Sigmoid colon (tissue), 7 donors: ENCODE results near the gene NFE2L1. TPM values are rescaled to one million over a fixed set of nuclear protein-coding genes. Genes with fewer than 3 reads are reported as not detected.

Source experiments
- DNase-seq: peaks from one replicate; pipeline ENCODE4 v3.0.0-alpha.2; 2019
- H3K27ac ChIP-seq, 4 donors: fragments of 200-600 bp; sonication (generic); one replicate each; pipeline ENCODE4 v1.5.1; 2016 to 2019; ENCODE audit warnings: mild to moderate bottlenecking in 1 of 4
- H3K27me3 ChIP-seq, 3 donors: fragments of 200-600 bp; sonication (generic); one replicate each; pipeline ENCODE4 v1.5.1; 2019; ENCODE audit warnings: mild to moderate bottlenecking in 1 of 3
- H3K36me3 ChIP-seq, 4 donors: fragments of 200-600 bp; sonication (generic); one replicate each; pipeline ENCODE4 v1.5.1; 2016 to 2019
- H3K4me1 ChIP-seq, 4 donors: fragments of 200-600 bp; sonication (generic); one replicate each; pipeline ENCODE4 v1.5.1; 2017 to 2019
- H3K4me3 ChIP-seq, 4 donors: fragments of 200-600 bp; sonication (generic); one replicate each; pipeline ENCODE4 v1.5.1; 2017 to 2019; ENCODE audit warnings: mild to moderate bottlenecking in 2 of 4, moderate library complexity in 1 of 4
- H3K9me3 ChIP-seq, 4 donors: fragments of 200-600 bp in 3 of 4; sonication (generic) in 3 of 4; one replicate each; pipeline versions ENCODE4 v1.5.1 to v1.6.1; 2013 to 2019
- CTCF ChIP-seq, 4 experiments: fragments of 450-650 bp in 3 of 4; fragments of 200-600 bp in 1 of 4; IDR thresholded peaks; one replicate each; pipeline ENCODE4 v1.5.1; 2016 to 2019; ENCODE audit warnings: antibody characterized with exemption in 4 of 4, mild to moderate bottlenecking in 3 of 4, moderate library complexity in 2 of 4
- EP300 ChIP-seq, 4 donors: sonication (generic); formaldehyde crosslinking; IDR thresholded peaks; one replicate each; pipeline ENCODE4 v1.6.1; 2017; ENCODE audit warnings: antibody characterized with exemption in 4 of 4
- POLR2A ChIP-seq, 2 donors: fragments of 450-650 bp; IDR thresholded peaks; one replicate each; pipeline ENCODE4 v1.6.1; 2016; ENCODE audit warnings: antibody characterized with exemption in 2 of 2, mild to moderate bottlenecking in 2 of 2, moderate library complexity in 2 of 2
- POLR2AphosphoS5 ChIP-seq, 4 donors: sonication (generic); formaldehyde crosslinking; IDR thresholded peaks; one replicate each; pipeline ENCODE4 v1.6.1; 2017; ENCODE audit warnings: antibody characterized with exemption in 4 of 4
- WGBS, 2 donors: extraction: QIAGEN DNeasy Blood & Tissue Kit; methylation state at CpG; one replicate each; pipeline ENCODE4 v1.1.7; 2013; 5-methylcytosine and 5-hydroxymethylcytosine counted together
- intact Hi-C: fragments of 100-400 bp; cut with DNase I; formaldehyde crosslinking; loops from one replicate; pipeline ENCODE4 v1.15.1; 2023
- polyA plus RNA-seq, 3 donors: library from polyadenylated mRNA; stranded (reverse); fragments of 200-250 nt; gene quantifications; one replicate each; pipeline ENCODE4 v1.2.3, GENCODE V29; 2013
- total RNA-seq, 4 donors: library from RNA; depleted of rRNA; stranded (reverse); fragments of >200 nt; gene quantifications; one replicate each; pipeline ENCODE4 v1.1.0, GENCODE V29; 2016
- donor health status: healthy with polysubstance abuse.
- donor health status: Bipolar disorder and iron deficiency.
- donor health status: healthy.

Gene NFE2L1
- total and polyA plus RNA-seq, 7 donors: 44.4 to 174 (median 134) TPM

- H3K27me3 ChIP-seq: no peaks in the 10 kb centered on the region
- intact Hi-C loops: no loop called here
- DNase-seq: peak; percentile 93
- H3K36me3 ChIP-seq: peaks cover 15 to 54% (median 43%) of the 10 kb centered on the region in 4 donors
- TF ChIP-seq POLR2AphosphoS5 (IDR thresholded peaks at IDR 0.05) (peak; percentile 8 to 55 (median 24)), EP300 (IDR thresholded peaks at IDR 0.05) (no peak), POLR2A (IDR thresholded peaks at IDR 0.05) (no peak), CTCF (IDR thresholded peaks at IDR 0.05) (no peak)
- H3K4me3 ChIP-seq: peak overlapping the region; percentile 19 to 85 (median 32)
- no peaks in the 10 kb centered on the region for H3K9me3 ChIP-seq
- H3K4me1 ChIP-seq: peaks cover 0 to 68% (median 63%) of the 10 kb centered on the region in 4 donors
- H3K27ac ChIP-seq: peak overlapping the region; percentile 96 to 99 (median 98)
- WGBS, 2 donors: 73 to 79% methylated on average over 34 of the region's 34 CpGs
These were observed 6.4 kb downstream of the NFE2L1 start for GRCh38 chr17:48054238-48055185.

- 75 to 84% methylated on average over 5 of the region's 5 CpGs for WGBS, 2 donors
- intact Hi-C loops: no loop called here
- peak overlapping the region in 1 of 4 donors; percentile 37 for H3K4me3 ChIP-seq
- H3K27ac ChIP-seq: peak overlapping the region; percentile 96 to 99 (median 98)
- peaks cover 0 to 56% (median 53%) of the 10 kb centered on the region in 4 donors for H3K4me1 ChIP-seq
- TF ChIP-seq EP300 (IDR thresholded peaks at IDR 0.05) (no peak), POLR2AphosphoS5 (IDR thresholded peaks at IDR 0.05) (no peak), POLR2A (IDR thresholded peaks at IDR 0.05) (no peak), CTCF (IDR thresholded peaks at IDR 0.05) (no peak)
- H3K9me3 ChIP-seq: no peaks in the 10 kb centered on the region
- H3K27me3 ChIP-seq: no peaks in the 10 kb centered on the region
- peaks cover 23 to 62% (median 53%) of the 10 kb centered on the region in 4 donors for H3K36me3 ChIP-seq
- DNase-seq: no peak
These were observed 7.5 kb downstream of the NFE2L1 start for GRCh38 chr17:48055531-48056245.

GRCh38 chr17:48056246-48056745, 8.1 kb downstream of the NFE2L1 start:
- Histone ChIP-seq H3K27ac (peak overlapping the region in 2 of 4 donors; percentile 10 to 96), H3K4me3 (no peak overlapping the region), H3K27me3 (no peaks in the 10 kb centered on the region), H3K4me1 (peaks cover 0 to 50% (median 46%) of the 10 kb centered on the region in 4 donors), H3K9me3 (no peaks in the 10 kb centered on the region), H3K36me3 (peaks cover 26 to 61% (median 53%) of the 10 kb centered on the region in 4 donors)
- 90 to 94% methylated on average over 10 of the region's 10 CpGs for WGBS, 2 donors
- intact Hi-C loops: no loop called here
- DNase-seq: no peak
- TF ChIP-seq CTCF (IDR thresholded peaks at IDR 0.05) (no peak), POLR2AphosphoS5 (IDR thresholded peaks at IDR 0.05) (no peak), POLR2A (IDR thresholded peaks at IDR 0.05) (no peak), EP300 (IDR thresholded peaks at IDR 0.05) (no peak)

GRCh38 chr17:48056879-48057278, 8.7 kb downstream of the NFE2L1 start:
- Histone ChIP-seq H3K36me3 (peaks cover 27 to 61% (median 57%) of the 10 kb centered on the region in 4 donors), H3K4me1 (peaks cover 0 to 45% (median 41%) of the 10 kb centered on the region in 4 donors), H3K27me3 (no peaks in the 10 kb centered on the region), H3K9me3 (no peaks in the 10 kb centered on the region), H3K27ac (no peak overlapping the region), H3K4me3 (no peak overlapping the region)
- TF ChIP-seq POLR2AphosphoS5 (IDR thresholded peaks at IDR 0.05) (no peak), EP300 (IDR thresholded peaks at IDR 0.05) (no peak), POLR2A (IDR thresholded peaks at IDR 0.05) (no peak), CTCF (IDR thresholded peaks at IDR 0.05) (no peak)
- intact Hi-C loops: no loop called here
- no peak for DNase-seq
- 75 to 90% methylated on average over 2 of the region's 2 CpGs for WGBS, 2 donors
